Measurements from ENCODE around the gene SLC26A11. TPM values are rescaled to one million over a fixed set of nuclear protein-coding genes. Genes with fewer than 3 reads are reported as not detected.

The SLC26A11 gene
- total RNA-seq, 2 experiments from 2014 or later, result 46.5 to 50.9 TPM

Other genes with a start within 250 kb of the SLC26A11 start
- 1 to 10 TPM; 1.9 to 2.5 TPM for gene TBC1D16, start 184.6 kb upstream of the SLC26A11 start, total RNA-seq
- gene CCDC40, start 183.8 kb upstream of the SLC26A11 start, total RNA-seq, result under 1 TPM; 0.64 to 0.77 TPM
- 10 to 100 TPM; 22.2 to 22.4 TPM for gene GAA, start 118.8 kb upstream of the SLC26A11 start, total RNA-seq
- 10 to 100 TPM; 79.6 to 79.7 TPM for gene EIF4A3, start 73.3 kb upstream of the SLC26A11 start, total RNA-seq
- not detected for gene CARD14, start 50.4 kb upstream of the SLC26A11 start, total RNA-seq
- gene SGSH, start 94 bp upstream of the SLC26A11 start, total RNA-seq, result 100 to 1,000 TPM in 1 of 2 experiments, 10 to 100 TPM in 1; 97.9 to 102 TPM
- gene RNF213, start 40.4 kb downstream of the SLC26A11 start, total RNA-seq, result 100 to 1,000 TPM; 290 to 312 TPM
- 10 to 100 TPM; 10.1 to 12.0 TPM for gene ENDOV, start 194.7 kb downstream of the SLC26A11 start, total RNA-seq

Data from CD4-positive, alpha-beta T cell (primary cell).